ENCODE results near the gene TTC39B.

The TTC39B gene

GRCh38 chr9:15300218-15300617 lies 6.8 kb downstream of the TTC39B start:
- no peak for FAIRE-seq

- no peak for FAIRE-seq
Measured at GRCh38 chr9:15299374-15299939, 7.6 kb downstream of the TTC39B start.

GRCh38 chr9:15298362-15298761 lies 8.7 kb downstream of the TTC39B start:
- FAIRE-seq: no peak

GRCh38 chr9:15295761-15296405 lies 11.1 kb downstream of the TTC39B start:
- FAIRE-seq: no peak

GRCh38 chr9:15294604-15295003 lies 12.4 kb downstream of the TTC39B start:
- FAIRE-seq: no peak

- FAIRE-seq: no peak
Measured at GRCh38 chr9:15293804-15294316, 13.2 kb downstream of the TTC39B start.

- FAIRE-seq: no peak
Measured at GRCh38 chr9:15293084-15293483, 13.9 kb downstream of the TTC39B start.

GRCh38 chr9:15289603-15290002 lies 17.4 kb downstream of the TTC39B start:
- no peak for FAIRE-seq

- FAIRE-seq: no peak
Measured at GRCh38 chr9:15287309-15287708, 19.7 kb downstream of the TTC39B start.

- no peak for FAIRE-seq
Measured at GRCh38 chr9:15286161-15286821, 20.7 kb downstream of the TTC39B start.

- FAIRE-seq: no peak
Measured at GRCh38 chr9:15282567-15283285, 24.3 kb downstream of the TTC39B start.

GRCh38 chr9:15280647-15281046 lies 26.4 kb downstream of the TTC39B start:
- FAIRE-seq: no peak

GRCh38 chr9:15278839-15279238 lies 28.2 kb downstream of the TTC39B start:
- no peak for FAIRE-seq

- peak; percentile 85 for FAIRE-seq
Measured at GRCh38 chr9:15278091-15278687, 28.8 kb downstream of the TTC39B start.

GRCh38 chr9:15277400-15278090 lies 29.5 kb downstream of the TTC39B start:
- FAIRE-seq: no peak

GRCh38 chr9:15276328-15276938 lies 30.6 kb downstream of the TTC39B start:
- FAIRE-seq: no peak

GRCh38 chr9:15274425-15274824 lies 32.6 kb downstream of the TTC39B start:
- FAIRE-seq: no peak

GRCh38 chr9:15272377-15272928 lies 34.6 kb downstream of the TTC39B start:
- no peak for FAIRE-seq

- no peak for FAIRE-seq
Measured at GRCh38 chr9:15271403-15271802, 35.6 kb downstream of the TTC39B start.

GRCh38 chr9:15268782-15269181 lies 38.2 kb downstream of the TTC39B start:
- FAIRE-seq: no peak

- no peak for FAIRE-seq
Measured at GRCh38 chr9:15268317-15268716, 38.7 kb downstream of the TTC39B start.

- FAIRE-seq: no peak
Measured at GRCh38 chr9:15264918-15265317, 42.1 kb downstream of the TTC39B start.

All from colon (tissue), 2 donors.